K562 (cell line): Measurements from ENCODE around the gene FOXK2. TPM values are rescaled to one million over a fixed set of nuclear protein-coding genes. Genes with fewer than 3 reads are reported as not detected.
A peak's percentile ranks its signal among the peaks of the same experiment; 100 is the strongest.

Experiments
- ATAC-seq: fragments of 200-7000 bp; cut with Tn5 transposase; 3 replicates; pipeline ENCODE4 v1.9.1; 2020; ENCODE audit warnings: moderate library complexity
- BruUV-seq: library from RNA; stranded (reverse); fragments of 400-500 nt; replicated peaks from 2 replicates; lab custom pipeline; 2021; lab: Mats Ljungman, UMichigan
- CTCF ChIA-PET: fragments of 300-600 bp; formaldehyde crosslinking; extraction: SDS; loops from one replicate; lab custom pipeline; 2021; ENCODE audit warnings: low intra/inter-chr PET ratio; lab: Yijun Ruan, JAX
- POLR2A ChIA-PET: fragments of 300-600, 350-650 bp; sonication (Branson Sonifier 250); formaldehyde crosslinking; extraction: SDS; loops from one replicate; lab custom pipeline; 2021; ENCODE audit warnings: antibody characterized with exemption, inconsistent platforms; lab: Yijun Ruan, JAX
- DNase-seq, 4 experiments: peaks; one replicate each; pipeline versions ENCODE4 v3.0.0 to v3.0.0-alpha.2; 2011 to 2018; ENCODE audit warnings: low spot score in 3 of 4, mixed read lengths in 3 of 4; ENCODE audit errors: extremely low read depth in 1 of 4
- FAIRE-seq: peaks from 2 replicates; lab custom pipeline; 2011; peaks lifted over from hg19 to GRCh38; lab: Jason Lieb, UNC
- H2AFZ ChIP-seq: 2 replicates; pipeline ENCODE4 v1.6.0; 2011; ENCODE audit warnings: low read depth, low read length, control low read depth, inconsistent platforms
- H3K27ac ChIP-seq: fragments of 200-600 bp; 3 replicates; pipeline ENCODE4 v1.8.0; 2011; ENCODE audit warnings: low read depth, mild to moderate bottlenecking, control low read depth, inconsistent platforms, low read length, moderate library complexity, mixed read lengths; ENCODE audit errors: extremely low read depth
- H3K27me3 ChIP-seq, 2 experiments: fragments of 300-600 bp in 1 of 2; 2 replicates in 1 of 2; 3 replicates in 1 of 2; pipeline versions ENCODE4 v1.6.0 to v1.8.0; 2011; ENCODE audit warnings: inconsistent platforms in 2 of 2, low read length in 2 of 2, mild to moderate bottlenecking in 1 of 2, mixed read lengths in 1 of 2, moderate library complexity in 1 of 2; ENCODE audit not compliant: control insufficient read depth in 2 of 2, insufficient read depth in 2 of 2
- H3K36me3 ChIP-seq: fragments of 300-600 bp; 3 replicates; pipeline ENCODE4 v1.8.0; 2011; ENCODE audit warnings: mild to moderate bottlenecking, low read length, inconsistent platforms; ENCODE audit not compliant: control insufficient read depth, insufficient read depth
- H3K4me1 ChIP-seq, 2 experiments: fragments of 200-600 bp in 1 of 2; replicated peaks in 1 of 2; 2 replicates in 1 of 2; 3 replicates in 1 of 2; pipeline versions ENCODE4 v1.5.1 to v1.8.0; 2011; ENCODE audit warnings: inconsistent platforms in 2 of 2, low read length in 2 of 2, mild to moderate bottlenecking in 1 of 2, mixed read lengths in 1 of 2, moderate library complexity in 1 of 2; ENCODE audit not compliant: control insufficient read depth in 2 of 2, insufficient read depth in 2 of 2
- H3K4me2 ChIP-seq: 2 replicates; pipeline ENCODE4 v1.6.1; 2011; ENCODE audit warnings: low read length, control low read depth, inconsistent platforms, mixed read lengths; ENCODE audit not compliant: insufficient read depth
- H3K4me3 ChIP-seq: fragments of 200-600 bp; sonication (generic), shearing (Covaris generic); 2 replicates; pipeline ENCODE4 v1.5.1; 2016; ENCODE audit warnings: control low read depth, inconsistent platforms
- H3K79me2 ChIP-seq: fragments of 200-600 bp; 3 replicates; pipeline ENCODE4 v1.8.0; 2011; ENCODE audit warnings: low read length, inconsistent platforms; ENCODE audit not compliant: control insufficient read depth, insufficient read depth
- H3K9ac ChIP-seq, 2 experiments: 2 replicates each; pipeline versions ENCODE4 v1.6.0 to v1.6.1; 2011; ENCODE audit warnings: low read depth in 2 of 2, low read length in 2 of 2, control low read depth in 1 of 2, inconsistent platforms in 1 of 2, mild to moderate bottlenecking in 1 of 2, mixed read lengths in 1 of 2; ENCODE audit not compliant: insufficient read depth in 1 of 2
- H3K9me1 ChIP-seq: one replicate; pipeline ENCODE4 v1.6.0; 2011; ENCODE audit warnings: inconsistent platforms, mild to moderate bottlenecking, low read length, moderate library complexity; ENCODE audit not compliant: control insufficient read depth, insufficient read depth
- H3K9me3 ChIP-seq: replicated peaks from 2 replicates; pipeline ENCODE4 v1.5.1; 2011; ENCODE audit warnings: low read depth, low read length, inconsistent platforms; ENCODE audit not compliant: control insufficient read depth, insufficient read depth
- H4K20me1 ChIP-seq: replicated peaks from 2 replicates; pipeline ENCODE4 v1.6.1; 2011; ENCODE audit warnings: low read length, inconsistent platforms, mixed read lengths; ENCODE audit not compliant: control insufficient read depth, insufficient read depth
- HNRNPLL ChIP-seq: fragments of 200-400 bp; formaldehyde crosslinking; IDR thresholded peaks from 2 replicates; pipeline ENCODE4 v1.6.1; 2017; ENCODE audit warnings: low read length, low read depth, mild to moderate bottlenecking; ENCODE audit not compliant: poor library complexity, severe bottlenecking
- NRF1 ChIP-seq, 2 experiments: fragments of 450-650 bp; IDR thresholded peaks in 1 of 2; conservative IDR thresholded peaks in 1 of 2; 2 replicates each; pipeline ENCODE4 v1.6.1; 2014; ENCODE audit warnings: mild to moderate bottlenecking in 2 of 2
- ZNF398 ChIP-seq: fragments of 250-450 bp; sonication (Bioruptor Pico); IDR thresholded peaks from 2 replicates; pipeline ENCODE4 v1.8.0; 2021; ENCODE audit warnings: moderate library complexity, mild to moderate bottlenecking, inconsistent platforms
- WGBS: fragments of 100-300 bp; shearing (Covaris generic); methylation state at CpG from one replicate; pipeline ENCODE4 v1.1.6; 2016; ENCODE audit warnings: low coverage, mixed read lengths; ENCODE audit not compliant: insufficient coverage; ENCODE audit errors: missing lambda C conversion rate; 5-methylcytosine and 5-hydroxymethylcytosine counted together
- in situ Hi-C: fragments of 300-500 bp; cut with MboI; formaldehyde crosslinking; loops from 4 replicates; pipeline ENCODE4 v1.15.0; 2018; ENCODE audit warnings: inconsistent platforms, mixed read lengths
- intact Hi-C: fragments of 100-400 bp; cut with micrococcal nuclease; formaldehyde crosslinking; loops from 2 replicates; pipeline ENCODE4 v1.14.2; 2022
- polyA plus RNA-seq, 8 experiments: library from polyadenylated mRNA; depleted of rRNA in 4 of 8; stranded (reverse) in 5 of 8; unstranded in 3 of 8; fragments of >200 nt; fragmentation: Nextera tagmentation in 2 of 8; fragmentation: Illumina TruSeq in 1 of 8; extraction: Ambion mirVana in 2 of 8; extraction: Trizol in 1 of 8; gene quantifications; 2 replicates each; pipeline versions ENCODE4 v1.2.1 to v1.2.3, GENCODE V29; 2011 to 2014; ENCODE audit warnings: inconsistent platforms in 1 of 8, missing spikeins in 1 of 8
- total RNA-seq, 7 experiments: library from RNA; depleted of rRNA in 6 of 7; stranded (reverse); fragments of >200 nt in 6 of 7; fragmentation: Illumina TruSeq in 2 of 7; extraction: Trizol in 2 of 7; gene quantifications; 2 replicates each; pipeline versions ENCODE4 v1.2.1 to v1.2.3, GENCODE V29; 2011 to 2021; ENCODE audit warnings: low replicate concordance in 1 of 7

FOXK2 gene
- total and polyA plus RNA-seq, 9 of the 15 experiments (the other 6 are each of a cell fraction or from before 2014, with no cell fraction given), result 3.0 to 86.0 (median 44.1) TPM

- in situ Hi-C loops (no loop called here), intact Hi-C loops (no loop called here)
- no peaks in the 10 kb centered on the region for H3K9me3 ChIP-seq
- H3K4me3 ChIP-seq, result no peak overlapping the region
- H3K4me2 ChIP-seq, result peak overlapping the region; percentile 26; the same call in 1 of the 2 replicates
- peaks cover 20 to 47% of the 10 kb centered on the region in 2 experiments for H3K4me1 ChIP-seq
- no TSS peak for BruUV-seq
- TF ChIP-seq HNRNPLL (peak; percentile 48), ZNF398 (CRISPR knock-in tag) (no peak), NRF1 (conservative IDR thresholded peaks at IDR 0.05 in 1 of 2, IDR thresholded peaks at IDR 0.05 in 1 of 2) (peak in 1 of 2 experiments; percentile 2; a peak in 1 of 4 replicates)
- 47% methylated on average over 7 of the region's 7 CpGs for WGBS
- ChIA-PET POLR2A (interaction anchor here (0.5 to 3.3 kb wide), 6 partner anchors 8 to 92 kb away, joined by 3 to 16 read pairs (median 4); no protein-coding TSS in a partner anchor), CTCF (no interaction called here)
- H4K20me1 ChIP-seq, result peaks cover 72% of the 10 kb centered on the region
- peak; percentile 73 for ATAC-seq
- H2AFZ ChIP-seq, result no peak overlapping the region
- H3K9me1 ChIP-seq, result peaks cover 9% of the 10 kb centered on the region
- peaks cover 100% of the 10 kb centered on the region for H3K79me2 ChIP-seq
- no peak for DNase-seq
- no peak for FAIRE-seq
- peak overlapping the region in 1 of 2 experiments; percentile 81; a peak in 1 of 4 replicates for H3K9ac ChIP-seq
- peak overlapping the region; percentile 30; the same call in 1 of the 3 replicates for H3K27ac ChIP-seq
- no peaks in the 10 kb centered on the region for H3K27me3 ChIP-seq
- peaks cover 30% of the 10 kb centered on the region for H3K36me3 ChIP-seq
Observed at GRCh38 chr17:82534401-82534812, 14.9 kb downstream of the FOXK2 start.
